Limb (tissue), 2 donors: ENCODE results near the gene MESP2.
A peak's percentile ranks its signal among the peaks of the same experiment; 100 is the strongest.

Experiments used
- DNase-seq, 2 donors: peaks; one replicate each; pipeline ENCODE4 v3.0.0-alpha.2; 2016; ENCODE audit errors: extremely low spot score in 2 of 2

Gene MESP2

GRCh38 chr15:89801471-89802195 lies 25.5 kb downstream of the MESP2 start:
- peak in 1 of 2 donors; percentile 20 for DNase-seq

- DNase-seq: peak in 1 of 2 donors; percentile 27
Observed at GRCh38 chr15:89802231-89802928, 26.2 kb downstream of the MESP2 start.

GRCh38 chr15:89802986-89803824 lies 27.1 kb downstream of the MESP2 start:
- DNase-seq: peak in 1 of 2 donors; percentile 18

GRCh38 chr15:89803941-89804800 lies 28.0 kb downstream of the MESP2 start:
- peak in 1 of 2 donors; percentile 16 for DNase-seq

- peak in 1 of 2 donors; percentile 21 for DNase-seq
Observed at GRCh38 chr15:89805241-89806209, 29.4 kb downstream of the MESP2 start.

GRCh38 chr15:89806210-89806558 lies 30.1 kb downstream of the MESP2 start:
- DNase-seq: peak in 1 of 2 donors; percentile 18

GRCh38 chr15:89806559-89807550 lies 30.7 kb downstream of the MESP2 start:
- DNase-seq: peak in 1 of 2 donors; percentile 18

- DNase-seq: no peak
Observed at GRCh38 chr15:89807689-89808088, 31.6 kb downstream of the MESP2 start.

GRCh38 chr15:89808160-89808870 lies 32.2 kb downstream of the MESP2 start:
- peak in 1 of 2 donors; percentile 14 for DNase-seq

GRCh38 chr15:89809093-89809786 lies 33.1 kb downstream of the MESP2 start:
- peak in 1 of 2 donors; percentile 25 for DNase-seq

GRCh38 chr15:89809787-89810148 lies 33.6 kb downstream of the MESP2 start:
- DNase-seq: no peak

- peak in 1 of 2 donors; percentile 25 for DNase-seq
Observed at GRCh38 chr15:89810837-89811236, 34.7 kb downstream of the MESP2 start.

GRCh38 chr15:89812011-89812846 lies 36.1 kb downstream of the MESP2 start:
- peak in 1 of 2 donors; percentile 20 for DNase-seq

GRCh38 chr15:89812847-89813320 lies 36.8 kb downstream of the MESP2 start:
- peak in 1 of 2 donors; percentile 22 for DNase-seq

- peak in 1 of 2 donors; percentile 16 for DNase-seq
Observed at GRCh38 chr15:89813381-89814111, 37.4 kb downstream of the MESP2 start.
